ENCODE measurements around the gene PDE6H.

Gene PDE6H

GRCh38 chr12:14952299-14952921, 20.4 kb upstream of the PDE6H start:
- no peak for DNase-seq

- no peak for DNase-seq
These were observed 19.1 kb upstream of the PDE6H start for GRCh38 chr12:14953752-14954151.

GRCh38 chr12:14954269-14954668, 18.6 kb upstream of the PDE6H start:
- DNase-seq = no peak

GRCh38 chr12:14956024-14956891, 16.6 kb upstream of the PDE6H start:
- no peak for DNase-seq

- no peak for DNase-seq
These were observed 15.9 kb upstream of the PDE6H start for GRCh38 chr12:14956905-14957304.

GRCh38 chr12:14957551-14958168, 15.2 kb upstream of the PDE6H start:
- no peak for DNase-seq

- no peak for DNase-seq
These were observed 14.3 kb upstream of the PDE6H start for GRCh38 chr12:14958361-14959125.

GRCh38 chr12:14959126-14959440, 13.8 kb upstream of the PDE6H start:
- no peak for DNase-seq

- no peak for DNase-seq
These were observed 13.4 kb upstream of the PDE6H start for GRCh38 chr12:14959463-14959862.

GRCh38 chr12:14959916-14960496, 12.8 kb upstream of the PDE6H start:
- DNase-seq = no peak

- DNase-seq = no peak
These were observed 12.0 kb upstream of the PDE6H start for GRCh38 chr12:14960548-14961465.

- DNase-seq = no peak
These were observed 11.2 kb upstream of the PDE6H start, which contains the start of gene ARHGDIB for GRCh38 chr12:14961466-14962152. Gene ARHGDIB, minus strand, starts transcription at chr12:14961601. Its CDS starts 10,889 bp downstream, at chr12:14950712.

GRCh38 chr12:14962153-14962539, 10.7 kb upstream of the PDE6H start:
- no peak for DNase-seq

GRCh38 chr12:14962797-14963196, 10.0 kb upstream of the PDE6H start:
- no peak for DNase-seq

- DNase-seq = no peak
These were observed 9.3 kb upstream of the PDE6H start for GRCh38 chr12:14963520-14963919.

- no peak for DNase-seq
These were observed 8.4 kb upstream of the PDE6H start for GRCh38 chr12:14964406-14964805.

GRCh38 chr12:14965221-14965620, 7.6 kb upstream of the PDE6H start:
- no peak for DNase-seq

GRCh38 chr12:14968478-14968877, 4.4 kb upstream of the PDE6H start:
- no peak for DNase-seq

GRCh38 chr12:14970473-14970872, 2.4 kb upstream of the PDE6H start:
- DNase-seq = no peak

GRCh38 chr12:14974633-14975032, 1.8 kb downstream of the PDE6H start:
- no peak for DNase-seq

- no peak for DNase-seq
These were observed 2.6 kb downstream of the PDE6H start for GRCh38 chr12:14975457-14975856.

All from NCI-H69 (cell line).